NB4 (cell line): ENCODE data around the gene CCL27.

Source experiments
- POLR2A ChIP-seq: IDR thresholded peaks from 2 replicates; pipeline ENCODE4 v1.6.1; 2011; ENCODE audit warnings: mild to moderate bottlenecking; ENCODE audit not compliant: insufficient read length; ENCODE audit errors: extremely low read depth
- TF ChIP-seq, protein P1 (sequence below): IDR thresholded peaks from one replicate; pipeline ENCODE4 v1.5.1; 2012; ENCODE audit warnings: low read depth, low read length

DNA sequence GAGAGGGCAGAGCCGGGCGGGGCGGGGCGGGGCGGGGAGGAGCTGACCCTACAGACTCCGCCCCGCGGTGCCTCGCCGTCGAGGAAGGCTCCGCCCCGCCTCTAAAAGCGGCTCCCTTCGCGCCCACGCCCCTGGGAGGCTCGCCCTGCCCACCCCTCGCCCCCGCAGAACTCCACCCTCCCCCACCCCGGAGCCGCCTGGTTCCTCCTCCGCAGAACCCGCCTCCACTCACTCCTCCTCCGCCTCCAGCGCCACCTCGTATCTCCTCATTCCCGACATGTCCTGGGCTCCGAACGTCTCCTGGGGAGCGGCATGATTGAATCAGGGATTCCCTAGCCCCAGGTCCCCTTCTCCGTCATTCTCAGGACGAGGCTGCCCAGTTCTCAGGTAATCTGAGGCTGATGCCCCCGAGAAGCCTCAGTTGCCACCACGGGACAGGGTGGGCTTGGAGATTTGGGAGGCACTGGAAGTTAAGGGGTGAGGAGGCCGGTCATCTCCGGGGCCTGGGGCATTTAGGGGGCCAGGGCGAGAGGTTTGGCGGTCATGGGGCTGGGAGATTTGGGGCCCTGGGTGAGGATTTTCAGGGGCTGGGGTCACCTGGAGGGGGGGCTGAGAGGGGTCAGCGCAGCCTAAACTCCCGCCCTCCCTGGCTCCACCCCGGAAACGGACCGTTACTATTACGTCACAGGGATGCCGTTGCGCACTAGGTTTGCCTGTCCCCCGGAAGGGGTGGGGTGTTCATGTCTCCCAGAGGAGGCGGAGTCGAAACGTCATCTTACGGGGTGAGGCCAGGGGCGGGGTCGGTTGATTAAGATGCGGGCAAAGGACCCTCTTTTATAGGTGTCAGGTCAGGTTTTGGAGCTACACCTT, 3.2 kb upstream of the CCL27 start:
- peak; percentile 74 for TF ChIP-seq POLR2A
- TF ChIP-seq, protein P1, sequence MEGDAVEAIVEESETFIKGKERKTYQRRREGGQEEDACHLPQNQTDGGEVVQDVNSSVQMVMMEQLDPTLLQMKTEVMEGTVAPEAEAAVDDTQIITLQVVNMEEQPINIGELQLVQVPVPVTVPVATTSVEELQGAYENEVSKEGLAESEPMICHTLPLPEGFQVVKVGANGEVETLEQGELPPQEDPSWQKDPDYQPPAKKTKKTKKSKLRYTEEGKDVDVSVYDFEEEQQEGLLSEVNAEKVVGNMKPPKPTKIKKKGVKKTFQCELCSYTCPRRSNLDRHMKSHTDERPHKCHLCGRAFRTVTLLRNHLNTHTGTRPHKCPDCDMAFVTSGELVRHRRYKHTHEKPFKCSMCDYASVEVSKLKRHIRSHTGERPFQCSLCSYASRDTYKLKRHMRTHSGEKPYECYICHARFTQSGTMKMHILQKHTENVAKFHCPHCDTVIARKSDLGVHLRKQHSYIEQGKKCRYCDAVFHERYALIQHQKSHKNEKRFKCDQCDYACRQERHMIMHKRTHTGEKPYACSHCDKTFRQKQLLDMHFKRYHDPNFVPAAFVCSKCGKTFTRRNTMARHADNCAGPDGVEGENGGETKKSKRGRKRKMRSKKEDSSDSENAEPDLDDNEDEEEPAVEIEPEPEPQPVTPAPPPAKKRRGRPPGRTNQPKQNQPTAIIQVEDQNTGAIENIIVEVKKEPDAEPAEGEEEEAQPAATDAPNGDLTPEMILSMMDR: no peak
